ENCODE results near the gene MYCBP2.

- TF ChIP-seq CTCF (IDR thresholded peaks at IDR 0.05 in 8 of 11, conservative IDR thresholded peaks at IDR 0.05 in 3 of 11) (no peak), POLR2A (IDR thresholded peaks at IDR 0.05) (no peak)
These were observed 176.2 kb downstream of the MYCBP2 start for GRCh38 chr13:77150651-77151050.
